HG02763 (cell line): Measurements from ENCODE around the gene SGCA.

Experiments
- ATAC-seq: cut with Tn5 transposase; IDR thresholded peaks from one replicate; pipeline ENCODE4 v1.9.1; 2021; ENCODE audit warnings: mild to moderate bottlenecking, moderate library complexity; ENCODE audit not compliant: unreplicated experiment

The SGCA gene

GRCh38 chr17:50180620-50181019 lies 14.8 kb downstream of the SGCA start:
- ATAC-seq: no peak

GRCh38 chr17:50181144-50181543 lies 15.3 kb downstream of the SGCA start:
- ATAC-seq: no peak

- ATAC-seq: no peak
These were observed 16.1 kb downstream of the SGCA start for GRCh38 chr17:50181591-50182560.

GRCh38 chr17:50182783-50183420 lies 17.1 kb downstream of the SGCA start:
- no peak for ATAC-seq

GRCh38 chr17:50183421-50183994 lies 17.7 kb downstream of the SGCA start:
- ATAC-seq: no peak

- no peak for ATAC-seq
These were observed 18.3 kb downstream of the SGCA start for GRCh38 chr17:50184064-50184463.

- ATAC-seq: no peak
These were observed 19.0 kb downstream of the SGCA start for GRCh38 chr17:50184611-50185398.

GRCh38 chr17:50185631-50186471 lies 20.0 kb downstream of the SGCA start:
- no peak for ATAC-seq

GRCh38 chr17:50186661-50187393 lies 21.0 kb downstream of the SGCA start:
- ATAC-seq: no peak

- ATAC-seq: no peak
These were observed 21.6 kb downstream of the SGCA start for GRCh38 chr17:50187394-50187725.

GRCh38 chr17:50187751-50188530 lies 22.1 kb downstream of the SGCA start:
- no peak for ATAC-seq

GRCh38 chr17:50188531-50188920 lies 22.7 kb downstream of the SGCA start:
- no peak for ATAC-seq

- no peak for ATAC-seq
These were observed 23.2 kb downstream of the SGCA start for GRCh38 chr17:50188921-50189549.

GRCh38 chr17:50189550-50190292 lies 23.9 kb downstream of the SGCA start:
- ATAC-seq: no peak

- no peak for ATAC-seq
These were observed 24.4 kb downstream of the SGCA start for GRCh38 chr17:50190293-50190602.

GRCh38 chr17:50190603-50191358 lies 25.0 kb downstream of the SGCA start:
- ATAC-seq: no peak
